Medulla oblongata (tissue), 1 donor: ENCODE data around the gene TNFRSF25.

ENCODE experiments used
- DNase-seq: peaks from one replicate; pipeline ENCODE4 v3.0.0-alpha.2; 2015; ENCODE audit errors: extremely low spot score

TNFRSF25 gene

DNA sequence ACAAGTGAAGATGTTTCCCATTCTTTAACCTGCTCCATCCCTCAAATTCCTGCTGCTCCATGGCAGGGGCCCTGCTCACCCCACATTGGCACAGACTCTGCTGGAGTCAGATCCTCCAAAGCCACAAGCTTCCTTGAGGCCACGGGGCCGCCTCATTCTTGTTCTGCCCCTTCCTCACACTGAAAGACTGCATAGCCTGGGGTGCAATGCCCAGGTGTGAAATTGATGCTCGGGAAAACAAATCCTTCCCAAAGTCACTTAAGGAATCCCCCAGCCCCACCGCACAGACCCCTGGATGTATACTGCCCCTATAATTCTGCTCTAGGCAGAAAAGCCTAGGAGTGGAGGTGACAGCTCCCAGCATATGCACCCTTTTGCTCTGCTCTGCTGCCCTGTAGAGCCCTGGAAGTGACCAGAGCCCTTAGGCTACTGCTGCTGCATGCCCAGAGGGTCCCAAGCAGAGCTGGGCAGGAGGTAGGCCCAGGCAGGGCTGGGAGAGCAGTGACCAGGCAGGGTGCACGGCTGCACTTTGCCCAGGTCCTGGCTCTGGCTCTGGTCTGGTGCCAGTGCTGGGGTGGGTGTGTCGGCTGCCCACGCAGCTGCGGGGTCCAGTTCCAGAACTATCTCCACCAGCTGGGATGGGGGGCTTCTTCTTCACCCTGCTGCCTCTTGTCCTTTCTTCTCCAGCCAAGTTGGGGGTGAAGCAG lies 47.9 kb downstream of the TNFRSF25 start:
- DNase-seq, result no peak

DNA sequence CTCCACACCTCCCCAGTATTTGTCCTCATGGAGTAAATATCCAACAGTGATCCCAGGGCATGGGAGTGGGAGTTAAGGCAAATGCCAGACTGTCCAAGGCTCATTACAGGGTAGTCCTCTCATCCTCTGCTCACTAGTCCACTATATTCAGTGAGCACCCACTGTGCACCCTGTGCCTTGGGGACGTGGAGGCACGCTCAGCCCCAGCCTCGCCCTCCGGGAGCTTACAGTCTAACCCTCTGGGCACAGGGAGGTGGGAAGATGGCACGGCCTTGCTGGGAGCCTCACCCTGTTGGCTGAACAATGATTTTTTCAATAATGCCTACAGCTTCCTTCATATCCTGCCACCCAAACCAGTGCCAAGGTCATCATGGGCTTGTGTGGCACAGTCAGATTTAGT lies 49.1 kb downstream of the TNFRSF25 start:
- DNase-seq, result no peak

DNA sequence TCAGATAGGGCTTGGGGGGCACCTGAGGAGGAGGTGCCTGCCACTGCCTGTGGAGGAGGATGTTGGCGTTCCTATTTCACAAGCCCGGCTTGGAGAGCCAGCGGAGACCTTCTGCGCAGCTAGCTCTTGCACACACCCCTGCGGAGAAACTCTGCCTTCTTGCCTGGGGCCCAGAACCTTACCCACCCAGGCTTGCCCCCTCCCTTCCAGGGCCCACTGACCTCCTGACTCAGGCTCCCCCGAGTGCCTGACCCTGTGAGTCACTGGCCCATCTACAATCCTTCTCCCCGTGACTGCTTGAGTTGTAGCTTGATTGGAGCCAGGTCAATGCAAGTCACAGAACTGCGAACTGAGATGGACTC lies 49.7 kb downstream of the TNFRSF25 start:
- no peak for DNase-seq

DNA sequence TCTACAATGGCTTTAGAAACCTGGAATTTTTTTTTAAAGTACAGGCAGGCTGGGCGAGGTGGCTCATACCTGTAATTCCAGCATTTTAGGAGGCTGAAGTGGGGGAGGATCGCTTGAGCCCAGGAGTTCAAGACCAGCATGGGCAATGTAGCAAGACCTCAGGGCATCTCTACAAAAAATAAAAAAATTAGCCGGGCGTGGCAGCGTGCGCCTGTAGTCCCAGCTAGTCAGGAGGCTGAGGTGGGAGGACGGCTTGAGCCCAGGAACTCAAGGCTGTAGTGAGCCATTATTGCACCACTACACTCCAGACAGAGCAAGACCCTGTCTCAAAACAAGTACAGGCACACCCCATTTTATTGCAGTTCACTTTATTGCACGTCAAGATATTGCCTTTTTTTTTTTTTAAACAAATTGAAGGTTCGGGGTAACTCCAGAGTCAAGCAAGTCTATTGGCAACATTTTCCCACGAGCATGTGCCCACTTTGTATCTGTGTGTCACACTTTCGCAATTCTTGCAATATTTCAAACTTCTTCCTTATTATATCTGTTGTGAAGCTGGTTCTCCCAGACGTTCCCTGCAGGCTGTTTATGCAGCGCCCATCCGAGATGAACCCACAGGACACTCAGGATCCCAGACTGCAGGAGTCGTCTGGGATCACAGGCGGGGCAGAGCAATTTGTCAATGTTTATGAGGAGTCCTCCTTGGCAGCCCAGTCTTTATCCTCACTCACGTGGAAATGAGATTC lies 50.9 kb downstream of the TNFRSF25 start:
- no peak for DNase-seq

DNA sequence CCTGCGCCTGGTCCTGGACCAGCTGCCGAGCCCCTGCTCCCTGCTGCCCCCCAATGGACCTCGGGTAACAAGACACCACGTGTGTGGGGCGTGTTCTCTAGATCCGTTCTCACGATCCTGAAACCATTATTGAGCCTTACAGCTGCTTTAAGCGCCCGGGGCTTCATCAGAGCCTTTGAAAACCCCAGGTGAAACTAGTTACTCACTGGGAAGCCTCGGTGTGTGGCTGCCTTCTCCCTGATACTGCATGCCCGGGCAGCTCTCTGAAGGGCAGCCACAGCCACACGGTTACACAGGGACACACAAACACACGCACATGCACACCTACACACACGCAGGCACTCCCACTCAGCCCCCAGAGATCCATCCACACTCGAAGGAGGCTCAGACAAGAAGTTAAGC lies 51.5 kb downstream of the TNFRSF25 start:
- DNase-seq, result no peak

DNA sequence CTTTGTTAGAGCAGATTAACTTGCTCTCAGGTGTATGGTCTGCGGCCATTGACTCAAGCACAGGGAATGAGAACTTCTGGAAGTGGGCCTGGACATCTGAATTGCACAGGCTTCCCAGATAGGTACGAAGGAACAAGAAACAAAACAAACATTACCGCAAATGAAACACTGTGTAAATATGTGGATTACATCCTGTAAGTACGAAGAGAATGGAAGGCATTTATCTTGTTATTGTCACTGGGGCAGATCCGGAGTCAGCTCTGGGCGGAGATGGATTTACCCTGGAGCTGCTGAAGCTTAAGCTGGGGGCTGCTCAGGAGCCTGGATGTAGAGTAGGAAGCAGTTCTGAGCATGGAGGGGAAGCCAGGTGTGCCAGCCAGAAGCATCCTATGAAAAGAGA lies 53.1 kb downstream of the TNFRSF25 start:
- DNase-seq, result no peak
